ENCODE measurements around the gene MAD1L1.

- TF ChIP-seq EZH2 (IDR thresholded peaks at IDR 0.05; ENCODE audit: borderline replicate concordance, low read depth, low read length, severe bottlenecking) (no peak), POLR2A (IDR thresholded peaks at IDR 0.05; ENCODE audit: low read depth, low read length) (no peak), CTCF (IDR thresholded peaks at IDR 0.05; ENCODE audit: extremely low read depth in 1 of 2, insufficient read depth in 1 of 2, low read depth in 1 of 2, low read length in 2 of 2) (no peak), MYC (IDR thresholded peaks at IDR 0.05; ENCODE audit: low read depth, low read length) (no peak), JUN (IDR thresholded peaks at IDR 0.05; ENCODE audit: borderline replicate concordance, insufficient read depth, insufficient read length, low read depth) (no peak), POLR2AphosphoS5 (IDR thresholded peaks at IDR 0.05; ENCODE audit: insufficient read depth, low read depth, low read length) (no peak), MAX (IDR thresholded peaks at IDR 0.05; ENCODE audit: insufficient read depth, insufficient read length) (no peak), FOS (IDR thresholded peaks at IDR 0.05; ENCODE audit: borderline replicate concordance, insufficient read depth, low read length) (no peak), GATA2 (IDR thresholded peaks at IDR 0.05; ENCODE audit: insufficient read depth, insufficient read length, low read depth, low read length) (no peak)
Measured at GRCh38 chr7:2148189-2148588, 84.6 kb downstream of the MAD1L1 start.
